Subcutaneous abdominal adipose tissue (tissue), 5 donors: ENCODE results near the gene MGME1.
A peak's percentile ranks its signal among the peaks of the same experiment; 100 is the strongest.

Source experiments
- H3K27ac ChIP-seq: one replicate; pipeline ENCODE4 v1.7.0; 2013; ENCODE audit warnings: low read depth, mild to moderate bottlenecking, inconsistent platforms, low read length, moderate library complexity
- H3K27me3 ChIP-seq, 5 donors: one replicate each; pipeline ENCODE4 v1.7.0; 2013; ENCODE audit warnings: low read length in 5 of 5, inconsistent platforms in 1 of 5; ENCODE audit not compliant: control insufficient read depth in 5 of 5, insufficient read depth in 4 of 5
- H3K36me3 ChIP-seq, 5 donors: one replicate each; pipeline ENCODE4 v1.7.0; 2013; ENCODE audit warnings: low read length in 5 of 5; ENCODE audit not compliant: control insufficient read depth in 5 of 5, insufficient read depth in 5 of 5
- H3K4me1 ChIP-seq, 5 donors: one replicate each; pipeline ENCODE4 v1.7.0; 2013; ENCODE audit warnings: low read length in 5 of 5, mild to moderate bottlenecking in 3 of 5, moderate library complexity in 1 of 5; ENCODE audit not compliant: control insufficient read depth in 5 of 5, insufficient read depth in 5 of 5
- H3K4me3 ChIP-seq, 5 donors: one replicate each; pipeline ENCODE4 v1.7.0; 2013; ENCODE audit warnings: low read length in 5 of 5, low read depth in 1 of 5
- H3K9ac ChIP-seq, 5 donors: one replicate each; pipeline ENCODE4 v1.7.0; 2013; ENCODE audit warnings: low read length in 5 of 5, mild to moderate bottlenecking in 4 of 5, moderate library complexity in 3 of 5
- H3K9me3 ChIP-seq, 5 donors: one replicate each; pipeline ENCODE4 v1.7.0; 2013; ENCODE audit warnings: low read length in 5 of 5; ENCODE audit not compliant: control insufficient read depth in 5 of 5
- donor health status: healthy.
- donor health status: healthy.
- donor health status: healthy.
- donor health status: healthy.
- donor health status: healthy.

MGME1 gene

GRCh38 chr20:17967521-17968365 is 1.1 kb upstream of the MGME1 start:
- Histone ChIP-seq H3K4me3 (peak overlapping the region; percentile 78 to 98 (median 98)), H3K27me3 (peaks cover 0 to 2% (median 0%) of the 10 kb centered on the region in 5 donors), H3K27ac (peak overlapping the region; percentile 97), H3K36me3 (peaks cover 0 to 2% (median 0%) of the 10 kb centered on the region in 5 donors), H3K4me1 (peaks cover 11 to 81% (median 79%) of the 10 kb centered on the region in 5 donors), H3K9ac (peak overlapping the region; percentile 20 to 95 (median 92)), H3K9me3 (no peaks in the 10 kb centered on the region)

DNA sequence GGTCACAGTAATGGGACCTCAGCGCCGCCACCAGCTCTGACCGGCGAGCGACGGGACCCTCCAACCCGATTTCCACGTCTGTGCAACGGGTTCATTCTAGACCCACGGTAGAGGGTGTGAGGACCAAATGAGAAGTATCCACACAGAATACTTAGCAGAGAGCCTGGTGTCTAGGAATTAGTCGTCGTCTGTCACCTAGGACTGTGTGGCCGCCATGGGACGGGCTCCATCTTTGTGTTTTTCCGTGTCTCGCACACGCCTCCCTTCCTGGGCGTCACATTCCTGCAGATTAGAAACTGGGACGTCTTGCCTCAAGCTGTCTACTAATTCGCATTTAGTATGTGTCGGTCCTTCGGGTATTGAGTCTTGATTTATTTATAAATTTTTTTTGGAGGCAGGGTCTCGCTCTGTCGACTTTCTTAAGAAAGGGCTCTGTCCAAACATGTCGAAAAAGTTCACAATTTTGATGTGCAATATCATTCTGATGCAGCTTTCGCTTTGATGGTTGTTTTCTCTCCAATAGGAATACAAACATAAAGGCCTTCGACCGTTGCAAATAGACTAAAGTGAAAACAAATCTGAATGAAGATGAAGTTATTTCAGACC is 563 bp downstream of the MGME1 start:
- H3K36me3 ChIP-seq, result no peaks in the 10 kb centered on the region
- H3K4me3 ChIP-seq, result peak overlapping the region; percentile 90 to 98 (median 98)
- peaks cover 0 to 2% (median 0%) of the 10 kb centered on the region in 5 donors for H3K27me3 ChIP-seq
- peak overlapping the region; percentile 97 for H3K27ac ChIP-seq
- H3K9ac ChIP-seq, result peak overlapping the region; percentile 78 to 95 (median 84)
- H3K4me1 ChIP-seq, result peaks cover 11 to 74% (median 71%) of the 10 kb centered on the region in 5 donors
- no peaks in the 10 kb centered on the region for H3K9me3 ChIP-seq

- H3K9ac ChIP-seq, result peak overlapping the region in 4 of 5 donors; percentile 79 to 95 (median 85)
- peaks cover 0 to 2% (median 0%) of the 10 kb centered on the region in 5 donors for H3K27me3 ChIP-seq
- H3K4me3 ChIP-seq, result peak overlapping the region; percentile 90 to 98 (median 98)
- H3K9me3 ChIP-seq, result no peaks in the 10 kb centered on the region
- no peaks in the 10 kb centered on the region for H3K36me3 ChIP-seq
- peak overlapping the region; percentile 97 for H3K27ac ChIP-seq
- H3K4me1 ChIP-seq, result peaks cover 11 to 68% (median 66%) of the 10 kb centered on the region in 5 donors
Measured at GRCh38 chr20:17969884-17970409, 1.1 kb downstream of the MGME1 start.

DNA sequence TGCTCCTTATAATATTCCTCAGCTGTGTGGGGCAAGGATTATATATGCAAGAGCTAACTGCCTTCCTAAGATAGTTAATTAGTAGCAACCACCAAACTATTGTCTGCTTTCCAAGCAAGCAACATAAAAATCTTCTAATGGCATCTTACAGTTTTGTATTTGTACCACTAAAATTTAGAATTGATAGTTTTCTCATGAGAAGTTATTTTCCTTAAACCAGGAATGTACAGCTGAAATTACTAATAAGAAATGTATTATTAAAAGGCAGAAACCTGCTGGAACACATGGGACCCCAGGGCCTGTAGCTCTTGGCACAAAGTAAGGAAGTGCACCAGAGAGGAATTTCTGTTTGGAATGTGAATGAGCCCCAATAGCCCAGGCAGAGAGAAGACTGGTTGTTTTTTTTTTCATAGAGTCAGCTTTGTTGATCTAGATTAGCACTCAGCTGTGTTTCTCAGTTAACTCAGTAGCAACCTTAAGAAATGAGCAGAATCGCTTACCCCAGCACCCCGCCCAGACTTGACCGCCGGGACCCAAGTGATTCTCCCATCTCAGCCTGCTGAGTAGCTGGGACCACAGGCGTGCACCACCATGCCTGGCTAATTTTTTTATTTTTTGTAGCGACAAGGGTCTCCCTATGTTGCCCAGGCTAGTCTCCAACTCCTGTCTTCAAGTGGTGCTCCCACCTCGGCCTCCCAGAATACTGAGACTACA is 2.6 kb downstream of the MGME1 start:
- Histone ChIP-seq H3K36me3 (peaks cover 0 to 4% (median 0%) of the 10 kb centered on the region in 5 donors), H3K9me3 (no peaks in the 10 kb centered on the region), H3K4me1 (peaks cover 10 to 53% (median 51%) of the 10 kb centered on the region in 5 donors), H3K27me3 (peaks cover 0 to 2% (median 0%) of the 10 kb centered on the region in 5 donors), H3K9ac (peak overlapping the region in 4 of 5 donors; percentile 6 to 86 (median 38)), H3K4me3 (peak overlapping the region in 1 of 5 donors; percentile 24), H3K27ac (peak overlapping the region; percentile 16)

DNA sequence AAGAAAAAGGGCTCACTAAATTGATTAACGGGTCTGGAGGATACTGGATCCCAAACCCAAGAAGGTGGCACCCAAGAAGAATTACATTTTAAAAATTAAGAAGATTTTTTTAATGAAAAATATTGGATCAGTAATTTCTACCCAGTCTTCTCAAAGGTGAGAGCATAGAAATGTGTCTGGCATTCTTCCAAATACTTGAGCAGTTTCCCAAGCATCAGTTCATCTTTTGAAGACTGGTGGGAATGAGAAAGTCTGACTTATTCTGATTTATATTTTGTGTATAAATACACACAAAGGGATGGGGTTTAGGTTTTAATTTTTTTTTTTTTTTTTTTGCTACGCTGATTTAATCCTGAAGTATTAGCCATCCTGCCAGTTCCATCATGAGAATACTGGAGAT is 3.3 kb downstream of the MGME1 start:
- Histone ChIP-seq H3K4me1 (peaks cover 10 to 46% (median 44%) of the 10 kb centered on the region in 5 donors), H3K27me3 (peaks cover 0 to 2% (median 0%) of the 10 kb centered on the region in 5 donors), H3K9ac (peak overlapping the region in 1 of 5 donors; percentile 86), H3K4me3 (no peak overlapping the region), H3K36me3 (peaks cover 0 to 5% (median 0%) of the 10 kb centered on the region in 5 donors), H3K27ac (peak overlapping the region; percentile 16), H3K9me3 (no peaks in the 10 kb centered on the region)

- Histone ChIP-seq H3K27me3 (no peaks in the 10 kb centered on the region), H3K36me3 (peaks cover 0 to 9% (median 4%) of the 10 kb centered on the region in 5 donors), H3K4me3 (no peak overlapping the region), H3K9me3 (no peaks in the 10 kb centered on the region), H3K4me1 (peaks cover 0 to 21% (median 15%) of the 10 kb centered on the region in 5 donors), H3K9ac (no peak overlapping the region), H3K27ac (no peak overlapping the region)
Measured at GRCh38 chr20:17976305-17976704, 7.5 kb downstream of the MGME1 start.

DNA sequence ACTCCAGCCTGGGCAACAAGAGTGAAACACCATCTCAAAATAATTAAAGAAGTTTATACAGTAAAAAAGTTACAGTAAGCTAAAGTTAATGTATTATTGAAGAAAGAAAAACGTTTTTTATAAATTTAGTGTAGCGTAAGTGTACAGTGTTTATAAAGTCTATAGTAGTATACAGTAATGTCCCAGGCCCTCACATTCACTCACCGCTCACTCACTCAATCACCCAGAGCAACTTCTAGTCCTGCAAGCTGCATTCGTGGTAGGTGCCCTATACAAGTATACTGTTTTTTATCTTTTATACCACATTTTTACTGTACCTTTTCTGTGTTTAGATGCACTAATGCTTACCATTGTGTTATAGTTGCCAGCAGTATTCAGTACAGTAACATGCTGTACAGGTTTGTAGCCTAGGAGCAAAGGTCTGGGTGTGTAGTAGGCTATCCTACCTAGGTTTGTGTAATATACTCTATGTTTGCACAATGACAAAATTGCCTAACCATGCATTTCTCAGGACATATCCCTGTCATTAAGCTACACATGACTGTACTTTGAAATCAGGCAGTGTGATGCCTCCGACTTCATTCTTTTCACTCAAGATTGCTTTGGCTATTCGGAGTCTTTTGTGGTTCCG is 16.7 kb downstream of the MGME1 start:
- Histone ChIP-seq H3K9ac (no peak overlapping the region), H3K27ac (no peak overlapping the region), H3K9me3 (no peaks in the 10 kb centered on the region), H3K36me3 (peaks cover 3 to 20% (median 8%) of the 10 kb centered on the region in 5 donors), H3K27me3 (no peaks in the 10 kb centered on the region), H3K4me1 (no peaks in the 10 kb centered on the region), H3K4me3 (no peak overlapping the region)

DNA sequence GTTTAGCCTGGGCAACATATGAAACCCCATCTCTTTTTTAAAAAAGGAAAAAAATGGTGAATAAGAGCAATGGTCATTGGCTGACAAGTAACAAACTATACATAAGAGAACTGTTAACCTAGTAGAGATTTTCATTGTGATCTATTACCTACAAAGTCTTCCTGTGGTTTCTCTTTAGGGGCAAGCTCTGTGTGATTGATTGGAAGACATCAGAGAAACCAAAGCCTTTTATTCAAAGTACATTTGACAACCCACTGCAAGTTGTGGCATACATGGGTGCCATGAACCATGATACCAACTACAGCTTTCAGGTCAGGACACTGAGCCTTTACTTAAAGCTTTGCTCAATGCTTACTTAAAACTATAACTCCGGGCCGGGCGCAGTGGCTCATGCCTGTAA is 19.2 kb downstream of the MGME1 start:
- Histone ChIP-seq H3K9ac (no peak overlapping the region), H3K36me3 (peaks cover 3 to 25% (median 10%) of the 10 kb centered on the region in 5 donors), H3K27me3 (no peaks in the 10 kb centered on the region), H3K9me3 (no peaks in the 10 kb centered on the region), H3K27ac (no peak overlapping the region), H3K4me1 (no peaks in the 10 kb centered on the region), H3K4me3 (no peak overlapping the region)

DNA sequence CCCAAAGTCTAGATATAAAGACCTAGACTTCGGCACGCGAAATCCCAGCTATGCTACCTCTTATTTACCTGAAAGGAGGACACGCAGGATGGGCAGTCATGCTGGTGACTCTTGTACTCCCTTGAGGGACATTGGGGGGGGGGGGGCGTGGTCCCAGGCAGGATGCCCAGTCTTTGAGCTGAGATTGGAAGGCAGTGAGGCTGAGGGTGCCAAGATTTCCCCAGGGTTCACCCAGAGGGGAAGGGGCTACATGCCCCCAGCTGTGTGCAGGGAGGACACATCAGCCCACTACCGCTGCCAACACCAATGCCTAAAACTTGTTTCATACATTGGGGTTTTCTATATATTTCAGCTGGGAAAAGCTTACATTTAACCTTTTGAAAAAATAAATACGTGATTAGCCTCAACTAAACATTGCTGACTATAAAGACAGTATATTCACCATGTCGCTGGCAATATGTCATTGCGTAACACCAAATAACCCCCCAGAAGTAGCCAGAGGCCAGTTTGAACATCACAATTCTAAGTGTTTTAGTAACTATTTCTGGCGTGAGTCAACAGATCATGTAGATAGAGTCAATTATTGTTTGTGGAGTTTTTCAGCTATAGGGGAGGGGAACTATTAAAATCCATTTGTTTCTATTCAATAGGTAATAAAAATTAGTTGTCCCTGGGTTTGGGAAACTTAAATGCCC is 21.6 kb downstream of the MGME1 start:
- no peak overlapping the region for H3K27ac ChIP-seq
- H3K36me3 ChIP-seq, result peaks cover 3 to 25% (median 10%) of the 10 kb centered on the region in 5 donors
- H3K4me1 ChIP-seq, result no peaks in the 10 kb centered on the region
- H3K9me3 ChIP-seq, result no peaks in the 10 kb centered on the region
- no peaks in the 10 kb centered on the region for H3K27me3 ChIP-seq
- no peak overlapping the region for H3K9ac ChIP-seq
- H3K4me3 ChIP-seq, result no peak overlapping the region
